ENCODE measurements around the gene SRSF1.
A peak's percentile ranks its signal among the peaks of the same experiment; 100 is the strongest.

Gene SRSF1

DNA sequence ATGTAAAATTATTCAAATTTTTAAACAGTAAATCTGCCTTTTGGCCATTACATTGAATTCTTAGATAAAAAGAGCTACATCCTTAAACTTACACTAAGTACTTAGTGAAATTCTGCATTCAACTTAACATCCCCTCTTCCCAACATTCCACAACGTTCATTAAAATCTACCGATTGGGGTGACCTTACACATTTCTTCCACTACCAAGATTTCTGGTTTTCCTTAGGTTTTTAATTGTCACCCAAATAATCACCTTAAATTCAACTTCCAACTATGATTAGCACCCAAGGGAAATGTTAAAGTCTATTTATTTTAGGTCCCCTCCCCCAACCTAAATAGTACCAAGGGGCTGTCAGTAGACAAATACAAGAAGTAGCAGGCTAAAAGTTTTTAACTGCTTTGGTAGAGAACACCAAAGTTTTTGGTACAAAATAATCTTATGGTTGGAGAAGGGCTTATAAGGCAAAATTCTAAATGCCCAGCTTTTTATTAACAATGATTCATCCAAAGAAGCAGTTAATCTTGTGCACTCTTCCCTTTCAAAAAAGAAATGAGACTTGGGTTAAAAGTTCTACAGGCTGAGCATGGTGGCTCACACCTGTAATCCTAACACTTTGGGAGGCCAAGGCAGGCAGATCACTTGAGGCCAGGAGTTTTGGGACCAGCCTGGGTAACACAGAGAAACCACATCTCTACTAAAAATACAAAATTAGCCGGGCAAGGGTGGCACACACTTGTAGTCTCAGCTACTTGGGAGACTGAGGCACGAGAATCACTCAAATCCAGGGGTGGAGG lies 4.7 kb downstream of the SRSF1 start:
- H3K4me1 ChIP-seq (ENCODE audit: insufficient read depth, poor library complexity, severe bottlenecking), result peaks cover 30% of the 10 kb centered on the region

DNA sequence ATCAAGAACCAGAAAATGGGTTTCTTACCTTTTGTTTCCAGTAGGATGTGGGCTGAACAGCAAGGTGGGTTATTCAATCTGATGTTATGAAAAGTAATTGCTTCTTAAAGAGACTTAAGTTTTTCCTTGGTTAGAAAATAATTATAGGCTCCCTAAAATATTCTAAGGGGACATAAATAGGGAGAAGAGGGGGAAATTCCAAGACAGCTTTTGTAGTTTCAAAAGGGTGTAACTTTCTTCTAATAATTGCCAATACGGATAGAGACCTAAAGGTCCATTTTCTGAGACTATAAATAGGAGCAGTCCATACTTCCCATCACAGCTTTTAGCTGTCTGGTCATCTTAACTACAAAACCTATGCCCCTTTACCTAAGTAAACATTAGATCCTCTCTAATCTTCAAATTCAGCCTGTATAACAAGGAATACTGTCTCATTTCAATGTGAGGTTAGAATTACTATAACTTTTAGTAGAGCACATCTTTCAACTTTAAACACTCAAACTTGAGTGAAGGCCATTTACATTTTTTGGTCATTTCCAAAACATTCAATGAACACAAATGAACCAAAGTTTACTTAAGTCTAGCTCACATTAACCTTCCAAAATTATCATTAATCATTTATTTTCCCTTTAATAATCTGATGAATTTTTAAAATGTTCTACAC lies 5.5 kb downstream of the SRSF1 start:
- Histone ChIP-seq H3K9me3 (ENCODE audit: severe bottlenecking) (no peaks in the 10 kb centered on the region), H3K36me3 (ENCODE audit: low read depth) (peaks cover 98% of the 10 kb centered on the region), H3K4me3 (ENCODE audit: severe bottlenecking) (no peak overlapping the region), H3K27ac (ENCODE audit: poor library complexity, severe bottlenecking) (peak overlapping the region; percentile 5), H3K27me3 (ENCODE audit: insufficient read depth, poor library complexity, severe bottlenecking) (no peaks in the 10 kb centered on the region), H3K4me1 (ENCODE audit: insufficient read depth, poor library complexity, severe bottlenecking) (peaks cover 30% of the 10 kb centered on the region)
- ATAC-seq (ENCODE audit: low read depth), result no peak
- no peak for DNase-seq (ENCODE audit: low spot score)
- TF ChIP-seq, protein P1, sequence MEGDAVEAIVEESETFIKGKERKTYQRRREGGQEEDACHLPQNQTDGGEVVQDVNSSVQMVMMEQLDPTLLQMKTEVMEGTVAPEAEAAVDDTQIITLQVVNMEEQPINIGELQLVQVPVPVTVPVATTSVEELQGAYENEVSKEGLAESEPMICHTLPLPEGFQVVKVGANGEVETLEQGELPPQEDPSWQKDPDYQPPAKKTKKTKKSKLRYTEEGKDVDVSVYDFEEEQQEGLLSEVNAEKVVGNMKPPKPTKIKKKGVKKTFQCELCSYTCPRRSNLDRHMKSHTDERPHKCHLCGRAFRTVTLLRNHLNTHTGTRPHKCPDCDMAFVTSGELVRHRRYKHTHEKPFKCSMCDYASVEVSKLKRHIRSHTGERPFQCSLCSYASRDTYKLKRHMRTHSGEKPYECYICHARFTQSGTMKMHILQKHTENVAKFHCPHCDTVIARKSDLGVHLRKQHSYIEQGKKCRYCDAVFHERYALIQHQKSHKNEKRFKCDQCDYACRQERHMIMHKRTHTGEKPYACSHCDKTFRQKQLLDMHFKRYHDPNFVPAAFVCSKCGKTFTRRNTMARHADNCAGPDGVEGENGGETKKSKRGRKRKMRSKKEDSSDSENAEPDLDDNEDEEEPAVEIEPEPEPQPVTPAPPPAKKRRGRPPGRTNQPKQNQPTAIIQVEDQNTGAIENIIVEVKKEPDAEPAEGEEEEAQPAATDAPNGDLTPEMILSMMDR (IDR thresholded peaks at IDR 0.05; ENCODE audit: poor library complexity, severe bottlenecking), result no peak

More for the DNA sequence above, 4.7 kb downstream of the SRSF1 start:
- no peak overlapping the region for H3K4me3 ChIP-seq (ENCODE audit: severe bottlenecking)
- DNase-seq (ENCODE audit: low spot score) (no peak), ATAC-seq (ENCODE audit: low read depth) (no peak)
- H3K27ac ChIP-seq (ENCODE audit: poor library complexity, severe bottlenecking), result peak overlapping the region; percentile 5
- TF ChIP-seq, protein P1 (IDR thresholded peaks at IDR 0.05; ENCODE audit: poor library complexity, severe bottlenecking), result no peak
- no peaks in the 10 kb centered on the region for H3K27me3 ChIP-seq (ENCODE audit: insufficient read depth, poor library complexity, severe bottlenecking)
- no peaks in the 10 kb centered on the region for H3K9me3 ChIP-seq (ENCODE audit: severe bottlenecking)
- peaks cover 94% of the 10 kb centered on the region for H3K36me3 ChIP-seq (ENCODE audit: low read depth)

DNA sequence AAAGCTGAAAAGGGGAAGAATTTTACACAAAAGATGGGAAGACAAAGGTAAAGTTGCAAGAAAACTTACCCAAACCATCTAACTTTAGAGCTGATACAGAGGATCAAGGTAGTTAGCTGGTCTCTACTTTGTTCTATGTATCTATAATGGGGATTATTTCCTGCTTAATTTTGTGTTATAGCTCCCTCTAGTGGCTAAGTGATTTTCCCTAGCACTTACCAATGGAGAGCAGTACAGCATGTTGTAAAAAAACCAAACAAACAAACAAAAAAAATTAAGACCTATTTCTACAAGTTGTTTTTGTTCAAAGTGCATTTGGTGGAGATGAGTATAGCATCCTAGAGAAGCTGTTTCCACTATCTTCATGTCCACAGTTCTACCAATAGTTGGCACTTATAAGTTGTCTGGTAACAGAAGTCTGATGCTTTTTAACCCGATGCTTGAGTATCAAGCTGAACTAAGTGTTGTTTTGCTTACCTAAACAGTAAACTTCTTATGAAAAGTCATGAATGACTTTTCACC lies 7.5 kb downstream of the SRSF1 start:
- no peaks in the 10 kb centered on the region for H3K9me3 ChIP-seq (ENCODE audit: severe bottlenecking)
- no peak overlapping the region for H3K4me3 ChIP-seq (ENCODE audit: severe bottlenecking)
- DNase-seq (ENCODE audit: low spot score), result no peak
- H3K27ac ChIP-seq (ENCODE audit: poor library complexity, severe bottlenecking), result no peak overlapping the region
- peak; percentile 73 for ATAC-seq (ENCODE audit: low read depth)
- H3K36me3 ChIP-seq (ENCODE audit: low read depth), result peaks cover 89% of the 10 kb centered on the region
- peaks cover 16% of the 10 kb centered on the region for H3K4me1 ChIP-seq (ENCODE audit: insufficient read depth, poor library complexity, severe bottlenecking)
- H3K27me3 ChIP-seq (ENCODE audit: insufficient read depth, poor library complexity, severe bottlenecking), result no peaks in the 10 kb centered on the region
- TF ChIP-seq, protein P1 (IDR thresholded peaks at IDR 0.05; ENCODE audit: poor library complexity, severe bottlenecking), result peak; percentile 91

DNA sequence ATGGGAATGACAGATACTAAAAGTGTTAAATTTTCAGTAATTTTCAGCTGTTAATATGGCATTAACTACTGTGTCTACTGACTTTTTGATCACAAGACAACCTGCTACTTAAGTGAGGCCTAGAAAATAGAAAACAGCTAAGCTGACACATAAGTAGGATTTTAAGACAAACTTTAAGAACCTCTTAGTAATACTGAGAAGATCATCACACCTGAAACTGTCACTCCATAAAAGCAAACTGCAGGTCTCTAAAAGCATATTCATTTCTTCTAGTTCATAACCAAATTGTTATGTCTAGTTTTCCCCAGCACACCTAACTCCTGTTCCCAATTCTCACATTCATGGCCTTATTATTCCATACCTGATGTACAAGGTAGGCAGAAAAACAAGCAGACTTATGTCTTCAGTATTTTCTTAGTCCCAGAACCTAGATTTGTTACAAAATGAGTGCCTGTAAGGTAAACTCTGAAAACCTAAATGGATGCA lies 8.0 kb downstream of the SRSF1 start:
- no peaks in the 10 kb centered on the region for H3K27me3 ChIP-seq (ENCODE audit: insufficient read depth, poor library complexity, severe bottlenecking)
- no peaks in the 10 kb centered on the region for H3K9me3 ChIP-seq (ENCODE audit: severe bottlenecking)
- TF ChIP-seq, protein P1 (IDR thresholded peaks at IDR 0.05; ENCODE audit: poor library complexity, severe bottlenecking), result no peak
- no peak overlapping the region for H3K27ac ChIP-seq (ENCODE audit: poor library complexity, severe bottlenecking)
- ATAC-seq (ENCODE audit: low read depth), result no peak
- H3K4me3 ChIP-seq (ENCODE audit: severe bottlenecking), result no peak overlapping the region
- DNase-seq (ENCODE audit: low spot score), result no peak
- peaks cover 10% of the 10 kb centered on the region for H3K4me1 ChIP-seq (ENCODE audit: insufficient read depth, poor library complexity, severe bottlenecking)
- peaks cover 89% of the 10 kb centered on the region for H3K36me3 ChIP-seq (ENCODE audit: low read depth)

Measured in RWPE2 (cell line).